Mesenchymal stem cell (in vitro differentiated cells and primary cell): ENCODE measurements around the gene ABHD6.
A peak's percentile ranks its signal among the peaks of the same experiment; 100 is the strongest.

Experiments
- DNase-seq: peaks from one replicate; pipeline ENCODE4 v3.0.0-alpha.2; 2013
- H2AFZ ChIP-seq: one replicate; pipeline ENCODE4 v1.6.1; 2013; ENCODE audit warnings: low read depth, mild to moderate bottlenecking, control low read depth, inconsistent platforms, low read length, moderate library complexity
- H2AK5ac ChIP-seq: 2 replicates; pipeline ENCODE4 v1.6.1; 2013; ENCODE audit warnings: low read length, moderate library complexity, mild to moderate bottlenecking, inconsistent platforms; ENCODE audit not compliant: severe bottlenecking
- H2BK120ac ChIP-seq: one replicate; pipeline ENCODE4 v1.6.1; 2013; ENCODE audit warnings: low read depth, mild to moderate bottlenecking, inconsistent platforms, low read length, moderate library complexity
- H2BK12ac ChIP-seq, 2 experiments: one replicate each; pipeline ENCODE4 v1.6.1; 2013; ENCODE audit warnings: inconsistent platforms in 2 of 2, low read length in 2 of 2, mild to moderate bottlenecking in 2 of 2, moderate library complexity in 2 of 2, control low read depth in 1 of 2
- H2BK15ac ChIP-seq: one replicate; pipeline ENCODE4 v1.6.1; 2013; ENCODE audit warnings: mild to moderate bottlenecking, low read depth, inconsistent platforms; ENCODE audit not compliant: poor library complexity, severe bottlenecking
- H2BK5ac ChIP-seq: 2 replicates; pipeline ENCODE4 v1.6.1; 2013; ENCODE audit warnings: low read depth, mild to moderate bottlenecking, low read length, control low read depth, inconsistent platforms; ENCODE audit not compliant: poor library complexity, severe bottlenecking
- H3K14ac ChIP-seq, 2 experiments: one replicate each; pipeline ENCODE4 v1.6.1; 2013; ENCODE audit warnings: inconsistent platforms in 2 of 2, low read length in 2 of 2, control low read depth in 1 of 2, mild to moderate bottlenecking in 1 of 2, moderate library complexity in 1 of 2
- H3K18ac ChIP-seq, 2 experiments: one replicate each; pipeline ENCODE4 v1.6.1; 2013; ENCODE audit warnings: inconsistent platforms in 2 of 2, low read length in 2 of 2, control low read depth in 1 of 2, low read depth in 1 of 2, mild to moderate bottlenecking in 1 of 2
- H3K23ac ChIP-seq, 2 experiments: one replicate each; pipeline ENCODE4 v1.6.1; 2013; ENCODE audit warnings: inconsistent platforms in 2 of 2, low read length in 2 of 2, mild to moderate bottlenecking in 2 of 2, moderate library complexity in 2 of 2, control low read depth in 1 of 2
- H3K27ac ChIP-seq: 2 replicates; pipeline ENCODE4 v1.5.1; 2013; ENCODE audit warnings: mild to moderate bottlenecking, moderate library complexity, low read length, control low read depth, inconsistent platforms; ENCODE audit not compliant: poor library complexity, severe bottlenecking
- H3K27me3 ChIP-seq, 2 experiments: 2 replicates each; pipeline versions ENCODE4 v1.6.1 to v1.7.0; 2013; ENCODE audit warnings: low read length in 2 of 2, mild to moderate bottlenecking in 2 of 2, moderate library complexity in 2 of 2, control low read depth in 1 of 2, inconsistent platforms in 1 of 2; ENCODE audit not compliant: control insufficient read depth in 1 of 2, insufficient read depth in 1 of 2
- H3K36me3 ChIP-seq, 2 experiments: 2 replicates each; pipeline versions ENCODE4 v1.6.1 to v1.7.0; 2013; ENCODE audit warnings: low read length in 2 of 2, control low read depth in 1 of 2, inconsistent platforms in 1 of 2, low read depth in 1 of 2, mild to moderate bottlenecking in 1 of 2; ENCODE audit not compliant: insufficient read depth in 2 of 2, control insufficient read depth in 1 of 2
- H3K4ac ChIP-seq, 2 experiments: one replicate each; pipeline ENCODE4 v1.6.1; 2013; ENCODE audit warnings: inconsistent platforms in 2 of 2, low read length in 2 of 2, mild to moderate bottlenecking in 2 of 2, moderate library complexity in 2 of 2, control low read depth in 1 of 2, low read depth in 1 of 2
- H3K4me1 ChIP-seq: 2 replicates; pipeline ENCODE4 v1.6.1; 2013; ENCODE audit warnings: low read depth, low read length, control low read depth; ENCODE audit not compliant: control insufficient read depth, insufficient read depth
- H3K4me2 ChIP-seq: 2 replicates; pipeline ENCODE4 v1.6.1; 2013; ENCODE audit warnings: low read length, mild to moderate bottlenecking, inconsistent platforms; ENCODE audit not compliant: poor library complexity, severe bottlenecking
- H3K4me3 ChIP-seq, 2 experiments: 2 replicates each; pipeline versions ENCODE4 v1.5.1 to v1.7.0; 2013; ENCODE audit warnings: low read length in 2 of 2, mild to moderate bottlenecking in 2 of 2, control low read depth in 1 of 2, low read depth in 1 of 2; ENCODE audit not compliant: insufficient read depth in 1 of 2
- H3K79me1 ChIP-seq: replicated peaks from 2 replicates; pipeline ENCODE4 v1.6.1; 2013; ENCODE audit warnings: mild to moderate bottlenecking, control low read depth, low read length, inconsistent platforms; ENCODE audit not compliant: poor library complexity, severe bottlenecking
- H3K9ac ChIP-seq: 2 replicates; pipeline ENCODE4 v1.7.0; 2013; ENCODE audit warnings: mild to moderate bottlenecking, low read length, moderate library complexity
- H3K9me3 ChIP-seq: 2 replicates; pipeline ENCODE4 v1.7.0; 2013; ENCODE audit warnings: mild to moderate bottlenecking, low read length; ENCODE audit not compliant: control insufficient read depth
- H4K8ac ChIP-seq: one replicate; pipeline ENCODE4 v1.6.1; 2013; ENCODE audit warnings: inconsistent platforms, mild to moderate bottlenecking, low read length, moderate library complexity
- H4K91ac ChIP-seq: one replicate; pipeline ENCODE4 v1.6.1; 2013; ENCODE audit warnings: mild to moderate bottlenecking, low read length, inconsistent platforms
- WGBS: methylation state at CpG from one replicate; pipeline ENCODE4 v1.1.7; 2013; ENCODE audit warnings: mixed read lengths; 5-methylcytosine and 5-hydroxymethylcytosine counted together

Gene ABHD6

DNA sequence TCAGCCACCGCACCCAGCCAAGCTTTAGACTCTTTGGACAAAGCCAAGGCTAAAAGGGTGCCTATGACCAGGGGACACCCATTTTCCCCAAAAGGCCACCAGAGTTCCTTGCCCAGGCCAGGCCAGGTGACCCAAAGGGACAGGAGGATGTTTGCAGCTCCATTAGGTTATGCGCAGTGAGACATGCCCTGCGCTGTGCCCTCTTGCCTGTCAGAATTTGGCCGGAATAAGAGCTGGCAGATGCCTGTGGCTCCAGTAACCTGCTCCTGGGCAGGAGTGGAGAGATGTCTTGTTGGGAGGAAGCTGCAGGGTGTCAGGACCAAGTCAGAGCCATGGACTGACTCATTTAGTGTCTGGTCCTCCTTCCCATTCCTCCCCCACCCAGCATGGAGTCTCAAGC, 47.3 kb upstream of the ABHD6 start:
- no peak overlapping the region for H3K4me2 ChIP-seq
- no peaks in the 10 kb centered on the region for H3K36me3 ChIP-seq
- no peaks in the 10 kb centered on the region for H3K27me3 ChIP-seq
- H2BK5ac ChIP-seq: no peak overlapping the region
- no peak overlapping the region for H2BK120ac ChIP-seq
- no peak overlapping the region for H4K8ac ChIP-seq
- no peak overlapping the region for H3K4ac ChIP-seq
- H2AFZ ChIP-seq: no peak overlapping the region
- H3K4me3 ChIP-seq: no peak overlapping the region
- H3K23ac ChIP-seq: no peak overlapping the region
- H4K91ac ChIP-seq: no peak overlapping the region
- no peak overlapping the region for H3K27ac ChIP-seq
- no peak overlapping the region for H3K18ac ChIP-seq
- H3K14ac ChIP-seq: no peak overlapping the region
- no peak overlapping the region for H2BK15ac ChIP-seq
- peaks cover 5% of the 10 kb centered on the region for H3K4me1 ChIP-seq
- no peaks in the 10 kb centered on the region for H3K79me1 ChIP-seq
- H2BK12ac ChIP-seq: no peak overlapping the region
- no peak overlapping the region for H2AK5ac ChIP-seq
- 95% methylated on average over 4 of the region's 4 CpGs for WGBS
- H3K9ac ChIP-seq: no peak overlapping the region
- DNase-seq: no peak
- H3K9me3 ChIP-seq: no peaks in the 10 kb centered on the region

DNA sequence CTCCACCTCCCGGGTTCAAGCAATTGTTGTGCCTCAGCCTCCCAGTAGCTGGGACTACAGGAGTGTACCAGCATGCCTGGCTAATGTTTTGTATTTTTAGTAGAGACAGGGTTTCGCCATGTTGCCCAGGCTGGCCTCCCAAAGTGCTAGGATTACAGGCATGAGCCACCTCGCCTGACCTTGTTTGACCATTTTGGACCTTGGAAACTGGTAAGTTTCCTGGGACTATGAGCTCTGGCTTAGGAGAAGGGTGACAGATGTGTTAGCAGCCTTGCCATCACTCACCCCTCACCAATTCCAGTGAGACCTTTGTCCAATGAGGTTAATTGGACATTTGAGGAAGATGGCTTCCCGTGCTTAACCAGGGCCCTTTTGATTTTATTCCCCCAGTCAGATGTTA, 46.7 kb upstream of the ABHD6 start:
- no peaks in the 10 kb centered on the region for H3K79me1 ChIP-seq
- H3K18ac ChIP-seq: no peak overlapping the region
- H3K4me2 ChIP-seq: no peak overlapping the region
- H3K9me3 ChIP-seq: no peaks in the 10 kb centered on the region
- H2BK12ac ChIP-seq: no peak overlapping the region
- H3K27me3 ChIP-seq: no peaks in the 10 kb centered on the region
- H3K27ac ChIP-seq: no peak overlapping the region
- no peak overlapping the region for H3K9ac ChIP-seq
- peaks cover 5% of the 10 kb centered on the region for H3K4me1 ChIP-seq
- no peak for DNase-seq
- H3K14ac ChIP-seq: no peak overlapping the region
- no peak overlapping the region for H3K23ac ChIP-seq
- H4K91ac ChIP-seq: no peak overlapping the region
- H4K8ac ChIP-seq: no peak overlapping the region
- no peak overlapping the region for H3K4ac ChIP-seq
- 94% methylated on average over 4 of the region's 4 CpGs for WGBS
- no peak overlapping the region for H2AK5ac ChIP-seq
- H2BK15ac ChIP-seq: no peak overlapping the region
- no peak overlapping the region for H2BK5ac ChIP-seq
- no peak overlapping the region for H2AFZ ChIP-seq
- H3K36me3 ChIP-seq: no peaks in the 10 kb centered on the region
- no peak overlapping the region for H2BK120ac ChIP-seq
- H3K4me3 ChIP-seq: no peak overlapping the region

DNA sequence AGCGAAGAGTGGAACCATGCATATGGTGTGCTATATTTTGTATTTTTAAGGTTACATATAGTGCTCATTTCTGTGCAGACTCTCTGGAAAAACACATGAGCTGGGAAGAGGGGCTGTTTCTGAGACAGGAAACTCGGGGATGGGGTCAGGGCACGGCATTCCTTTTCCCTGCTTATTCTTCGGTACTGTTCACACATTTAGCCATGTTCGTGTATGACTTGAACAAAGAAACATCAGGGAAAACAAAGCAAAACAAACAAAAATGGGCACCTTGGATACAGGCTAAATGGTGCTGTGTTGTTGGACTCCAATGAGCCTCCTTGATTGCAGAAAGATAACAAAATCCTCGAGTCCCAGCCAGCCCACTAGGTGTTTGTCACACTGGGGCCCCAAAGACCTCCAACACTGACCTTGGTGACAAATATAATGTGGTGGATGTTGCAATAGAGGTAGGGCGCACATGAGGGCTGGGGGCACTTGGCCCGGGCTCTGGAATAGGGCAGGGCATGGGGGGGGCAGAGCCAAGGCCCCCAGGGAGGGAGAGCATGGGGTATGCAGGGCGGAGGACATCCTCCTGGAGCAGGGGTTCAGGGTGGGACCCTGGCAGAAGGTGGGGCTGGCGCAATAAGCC, 46.1 kb upstream of the ABHD6 start:
- H2AK5ac ChIP-seq: no peak overlapping the region
- no peak overlapping the region for H3K4me2 ChIP-seq
- no peak overlapping the region for H2BK12ac ChIP-seq
- H2BK15ac ChIP-seq: no peak overlapping the region
- H3K18ac ChIP-seq: no peak overlapping the region
- H3K27me3 ChIP-seq: no peaks in the 10 kb centered on the region
- no peak overlapping the region for H2AFZ ChIP-seq
- no peaks in the 10 kb centered on the region for H3K79me1 ChIP-seq
- 72% methylated on average over 10 of the region's 10 CpGs for WGBS
- no peak overlapping the region for H3K9ac ChIP-seq
- H3K36me3 ChIP-seq: no peaks in the 10 kb centered on the region
- no peak overlapping the region for H2BK120ac ChIP-seq
- no peaks in the 10 kb centered on the region for H3K9me3 ChIP-seq
- no peak overlapping the region for H4K91ac ChIP-seq
- no peak overlapping the region for H2BK5ac ChIP-seq
- no peak overlapping the region for H3K4ac ChIP-seq
- no peak for DNase-seq
- H3K27ac ChIP-seq: no peak overlapping the region
- no peak overlapping the region for H3K4me3 ChIP-seq
- no peak overlapping the region for H4K8ac ChIP-seq
- H3K14ac ChIP-seq: no peak overlapping the region
- H3K23ac ChIP-seq: no peak overlapping the region
- peaks cover 5% of the 10 kb centered on the region for H3K4me1 ChIP-seq

DNA sequence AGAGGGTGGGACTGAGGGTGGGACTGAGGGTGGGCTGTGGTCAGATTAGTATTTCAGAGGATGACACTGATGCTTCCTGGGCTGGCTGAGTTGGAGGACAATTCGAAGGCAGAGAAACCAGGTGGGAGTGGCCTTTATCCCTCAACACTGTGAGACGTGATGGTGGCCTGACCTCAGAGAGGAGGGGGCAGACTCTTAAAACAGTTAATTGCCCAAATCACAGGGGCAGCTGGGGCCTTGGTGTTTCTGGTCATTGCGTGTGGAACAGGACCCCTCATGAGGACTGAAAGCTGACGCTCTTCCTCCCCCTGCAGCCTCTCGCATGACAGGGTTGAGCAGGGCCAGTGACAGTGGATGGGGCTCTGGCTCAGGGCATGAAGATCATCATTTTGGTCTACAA, 45.5 kb upstream of the ABHD6 start:
- Histone ChIP-seq H3K4me1 (peaks cover 5% of the 10 kb centered on the region), H3K23ac (peak overlapping the region in 1 of 2 experiments; percentile 41), H2BK5ac (no peak overlapping the region), H3K18ac (no peak overlapping the region), H3K79me1 (no peaks in the 10 kb centered on the region), H2BK120ac (no peak overlapping the region), H2BK15ac (no peak overlapping the region), H3K9ac (no peak overlapping the region), H3K27ac (no peak overlapping the region), H4K91ac (no peak overlapping the region), H3K4ac (no peak overlapping the region), H3K36me3 (no peaks in the 10 kb centered on the region), H2AFZ (no peak overlapping the region), H3K14ac (peak overlapping the region in 1 of 2 experiments; percentile 49), H2AK5ac (no peak overlapping the region), H3K27me3 (no peaks in the 10 kb centered on the region), H3K4me2 (no peak overlapping the region), H4K8ac (no peak overlapping the region), H3K4me3 (no peak overlapping the region), H2BK12ac (no peak overlapping the region), H3K9me3 (no peaks in the 10 kb centered on the region)
- WGBS: 76% methylated on average over 5 of the region's 5 CpGs
- DNase-seq: no peak
